ENCODE measurements around the gene CTIF. TPM values are rescaled to one million over a fixed set of nuclear protein-coding genes. Genes with fewer than 3 reads are reported as not detected.
A peak's percentile ranks its signal among the peaks of the same experiment; 100 is the strongest.

The CTIF gene
- total and polyA plus RNA-seq, 4 donors = 12.2 to 45.7 (median 32.6) TPM

DNA sequence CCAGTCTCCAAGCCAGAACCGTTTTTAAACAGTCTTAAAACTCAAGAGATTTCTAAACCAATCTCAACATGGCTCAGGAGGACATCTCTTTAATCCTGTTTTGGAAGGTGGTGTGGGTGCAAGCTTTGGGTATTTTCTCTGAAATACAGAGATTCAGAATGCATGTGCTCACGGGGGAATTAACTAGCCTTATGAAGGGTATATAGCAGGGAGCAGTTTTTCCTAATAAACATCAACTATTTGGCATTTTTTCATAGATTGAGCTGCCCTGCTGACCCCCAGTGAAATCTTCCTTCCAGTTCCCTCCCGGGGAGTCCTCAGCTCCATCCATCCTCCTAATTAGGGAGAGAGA, 289.3 kb downstream of the CTIF start:
- Histone ChIP-seq H3K9me3 (ENCODE audit: control insufficient read depth in 4 of 4, insufficient read depth in 3 of 4, low read length in 3 of 4) (peaks cover 0 to 2% (median 0%) of the 10 kb centered on the region in 4 donors), H3K9ac (ENCODE audit: insufficient read depth in 1 of 2, low read length in 2 of 2) (peak overlapping the region in 1 of 2 donors; percentile 73), H3K4me1 (ENCODE audit: control insufficient read depth in 5 of 5, insufficient read depth in 5 of 5, low read length in 5 of 5) (peaks cover 10 to 61% (median 34%) of the 10 kb centered on the region in 5 donors), H3K27me3 (ENCODE audit: control insufficient read depth in 3 of 3, insufficient read depth in 3 of 3, low read length in 2 of 3) (no peaks in the 10 kb centered on the region), H3K27ac (ENCODE audit: low read depth in 1 of 2, low read length in 1 of 2) (no peak overlapping the region), H3K4me3 (no peak overlapping the region), H3K36me3 (ENCODE audit: control insufficient read depth in 4 of 4, insufficient read depth in 4 of 4, low read length in 4 of 4) (no peaks in the 10 kb centered on the region)
- no peak for ATAC-seq (ENCODE audit: insufficient read depth, low FRiP score)
- no peak for DNase-seq
- TF ChIP-seq CTCF (IDR thresholded peaks at IDR 0.05; ENCODE audit: control extremely low read depth, extremely low read depth) = no peak
- 50 to 53% methylated on average over 3 of the region's 3 CpGs for WGBS, 2 donors

GRCh38 chr18:48828691-48829442, 290.0 kb downstream of the CTIF start:
- no peak for TF ChIP-seq CTCF (IDR thresholded peaks at IDR 0.05; ENCODE audit: control extremely low read depth, extremely low read depth)
- WGBS, 2 donors = 70% methylated on average over 15 of the region's 15 CpGs
- Histone ChIP-seq H3K36me3 (ENCODE audit: control insufficient read depth in 4 of 4, insufficient read depth in 4 of 4, low read length in 4 of 4) (no peaks in the 10 kb centered on the region), H3K27ac (ENCODE audit: low read depth in 1 of 2, low read length in 1 of 2) (peak overlapping the region in 1 of 2 donors; percentile 10), H3K9ac (ENCODE audit: insufficient read depth in 1 of 2, low read length in 2 of 2) (peak overlapping the region in 1 of 2 donors; percentile 73), H3K27me3 (ENCODE audit: control insufficient read depth in 3 of 3, insufficient read depth in 3 of 3, low read length in 2 of 3) (no peaks in the 10 kb centered on the region), H3K4me3 (no peak overlapping the region), H3K9me3 (ENCODE audit: control insufficient read depth in 4 of 4, insufficient read depth in 3 of 4, low read length in 3 of 4) (no peaks in the 10 kb centered on the region), H3K4me1 (ENCODE audit: control insufficient read depth in 5 of 5, insufficient read depth in 5 of 5, low read length in 5 of 5) (peaks cover 15 to 68% (median 34%) of the 10 kb centered on the region in 5 donors)
- no peak for ATAC-seq (ENCODE audit: insufficient read depth, low FRiP score)
- peak in 2 of 3 donors; percentile 45 to 48 for DNase-seq

- no peaks in the 10 kb centered on the region for H3K27me3 ChIP-seq (ENCODE audit: control insufficient read depth in 3 of 3, insufficient read depth in 3 of 3, low read length in 2 of 3)
- H3K27ac ChIP-seq (ENCODE audit: low read depth in 1 of 2, low read length in 1 of 2) = no peak overlapping the region
- no peak overlapping the region for H3K4me3 ChIP-seq
- peaks cover 13 to 75% (median 39%) of the 10 kb centered on the region in 5 donors for H3K4me1 ChIP-seq (ENCODE audit: control insufficient read depth in 5 of 5, insufficient read depth in 5 of 5, low read length in 5 of 5)
- WGBS, 2 donors = 90 to 91% methylated on average over 13 of the region's 13 CpGs
- no peak for TF ChIP-seq CTCF (IDR thresholded peaks at IDR 0.05; ENCODE audit: control extremely low read depth, extremely low read depth)
- no peak overlapping the region for H3K9ac ChIP-seq (ENCODE audit: insufficient read depth in 1 of 2, low read length in 2 of 2)
- peak in 2 of 3 donors; percentile 22 to 47 for DNase-seq
- ATAC-seq (ENCODE audit: insufficient read depth, low FRiP score) = no peak
- no peaks in the 10 kb centered on the region for H3K36me3 ChIP-seq (ENCODE audit: control insufficient read depth in 4 of 4, insufficient read depth in 4 of 4, low read length in 4 of 4)
- H3K9me3 ChIP-seq (ENCODE audit: control insufficient read depth in 4 of 4, insufficient read depth in 3 of 4, low read length in 3 of 4) = no peaks in the 10 kb centered on the region
Measured at GRCh38 chr18:48829443-48830149, 290.8 kb downstream of the CTIF start.
